Measurements from ENCODE around the gene CRYGC. TPM values are rescaled to one million over a fixed set of nuclear protein-coding genes. Genes with fewer than 3 reads are reported as not detected.

CRYGC gene, protein sequence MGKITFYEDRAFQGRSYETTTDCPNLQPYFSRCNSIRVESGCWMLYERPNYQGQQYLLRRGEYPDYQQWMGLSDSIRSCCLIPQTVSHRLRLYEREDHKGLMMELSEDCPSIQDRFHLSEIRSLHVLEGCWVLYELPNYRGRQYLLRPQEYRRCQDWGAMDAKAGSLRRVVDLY
- not detected for total RNA-seq

DNA sequence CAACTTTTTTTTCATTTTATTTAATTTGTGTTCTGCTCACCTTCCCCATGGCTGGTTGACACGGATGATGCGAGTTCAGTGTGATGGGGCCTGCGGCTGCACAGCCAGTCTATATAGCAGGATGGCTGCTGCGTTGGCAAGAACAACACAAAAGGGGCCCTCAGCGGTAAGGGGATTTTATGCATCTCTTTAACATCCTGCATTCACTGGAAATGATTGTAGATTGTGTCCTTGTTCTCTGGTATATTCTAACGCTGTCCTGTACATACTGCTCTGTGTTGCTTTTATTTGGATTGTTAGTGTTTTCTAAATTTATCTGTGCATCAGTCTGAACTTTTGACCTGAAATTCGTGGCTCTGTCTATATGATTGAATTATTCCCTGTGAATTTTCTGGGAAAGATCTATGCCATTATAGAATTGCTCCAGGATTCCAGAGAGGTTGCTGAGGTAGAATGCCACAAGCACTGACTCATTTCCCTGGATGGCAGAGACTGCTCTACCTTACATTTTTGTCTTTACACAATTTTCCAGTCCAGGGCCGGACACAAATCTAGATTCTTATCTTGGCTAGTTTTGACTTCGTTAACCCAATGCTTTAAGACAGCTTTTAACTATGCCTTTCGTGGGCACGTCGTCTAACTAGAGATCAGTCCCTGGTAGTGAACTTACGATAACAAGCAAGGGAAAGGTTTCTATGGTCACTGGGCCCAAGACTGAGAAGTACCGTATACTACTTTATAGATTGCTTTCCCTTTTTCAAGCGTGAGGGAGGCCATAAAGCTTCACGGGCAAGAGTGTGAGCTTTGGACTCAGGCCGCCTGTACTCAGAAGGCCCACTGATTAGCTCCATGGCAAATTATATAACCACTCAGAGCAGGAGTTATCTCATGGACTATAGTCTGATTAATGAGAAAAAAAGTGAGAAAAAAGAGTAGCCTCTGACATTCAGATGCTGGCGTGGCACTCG is at the start of gene CRYGC:
TSS of gene CRYGC (minus strand) at position 85 of the 968 bp plus-strand sequence. CDS start at position 49, 36 bp downstream.
- TF ChIP-seq, protein P1, sequence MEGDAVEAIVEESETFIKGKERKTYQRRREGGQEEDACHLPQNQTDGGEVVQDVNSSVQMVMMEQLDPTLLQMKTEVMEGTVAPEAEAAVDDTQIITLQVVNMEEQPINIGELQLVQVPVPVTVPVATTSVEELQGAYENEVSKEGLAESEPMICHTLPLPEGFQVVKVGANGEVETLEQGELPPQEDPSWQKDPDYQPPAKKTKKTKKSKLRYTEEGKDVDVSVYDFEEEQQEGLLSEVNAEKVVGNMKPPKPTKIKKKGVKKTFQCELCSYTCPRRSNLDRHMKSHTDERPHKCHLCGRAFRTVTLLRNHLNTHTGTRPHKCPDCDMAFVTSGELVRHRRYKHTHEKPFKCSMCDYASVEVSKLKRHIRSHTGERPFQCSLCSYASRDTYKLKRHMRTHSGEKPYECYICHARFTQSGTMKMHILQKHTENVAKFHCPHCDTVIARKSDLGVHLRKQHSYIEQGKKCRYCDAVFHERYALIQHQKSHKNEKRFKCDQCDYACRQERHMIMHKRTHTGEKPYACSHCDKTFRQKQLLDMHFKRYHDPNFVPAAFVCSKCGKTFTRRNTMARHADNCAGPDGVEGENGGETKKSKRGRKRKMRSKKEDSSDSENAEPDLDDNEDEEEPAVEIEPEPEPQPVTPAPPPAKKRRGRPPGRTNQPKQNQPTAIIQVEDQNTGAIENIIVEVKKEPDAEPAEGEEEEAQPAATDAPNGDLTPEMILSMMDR (IDR thresholded peaks at IDR 0.05; ENCODE audit: low read depth): no peak

DNA sequence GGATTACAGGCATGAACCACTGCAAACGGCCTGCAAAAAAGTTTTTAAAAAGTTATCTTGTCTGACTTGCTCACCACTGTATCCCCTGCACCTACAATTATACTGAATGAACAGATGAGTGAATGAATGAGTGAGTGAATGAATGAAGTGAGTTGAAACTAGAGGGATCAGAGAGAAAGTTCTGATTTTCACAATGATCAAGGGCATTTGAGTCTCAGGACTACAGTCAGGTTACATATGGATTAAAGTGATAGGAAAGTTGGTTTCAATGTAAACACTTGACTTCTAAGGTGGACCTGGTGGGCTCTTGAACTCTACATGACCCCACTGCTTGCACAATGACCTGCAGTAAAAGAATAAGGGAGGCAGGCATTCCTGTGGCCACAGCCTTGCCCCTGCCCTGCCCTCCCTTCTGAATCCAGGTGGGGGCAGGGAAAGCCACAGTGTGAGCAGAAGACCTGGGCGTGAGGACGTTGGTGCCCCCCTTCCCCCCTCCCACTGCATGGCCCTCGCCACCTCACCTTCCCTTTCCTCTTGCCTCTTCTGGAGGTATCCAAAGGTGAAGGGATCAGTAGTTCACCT is 49.5 kb upstream of the CRYGC start:
- TF ChIP-seq, protein P1 (IDR thresholded peaks at IDR 0.05; ENCODE audit: low read depth): no peak

DNA sequence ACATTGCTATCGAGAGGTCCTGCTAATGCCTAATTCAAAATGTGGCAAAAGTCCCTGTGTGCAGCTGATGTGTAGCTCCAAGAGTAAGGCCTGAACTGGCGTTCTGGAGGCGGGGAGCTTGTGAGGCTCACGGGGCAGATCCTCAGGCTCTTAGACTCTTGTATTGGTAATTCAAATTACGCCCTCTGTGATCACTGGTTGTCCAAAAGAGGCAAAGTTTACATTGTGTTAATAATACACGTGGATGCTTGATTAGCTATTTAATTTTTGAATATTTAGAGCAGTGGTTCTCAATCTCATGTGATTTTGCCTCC is 46.2 kb upstream of the CRYGC start:
- TF ChIP-seq, protein P1 (IDR thresholded peaks at IDR 0.05; ENCODE audit: low read depth): no peak

- TF ChIP-seq, protein P1 (IDR thresholded peaks at IDR 0.05; ENCODE audit: low read depth): no peak
Measured at GRCh38 chr2:208175069-208175839, 45.6 kb upstream of the CRYGC start.

GRCh38 chr2:208174144-208174543 is 44.5 kb upstream of the CRYGC start:
- TF ChIP-seq, protein P1 (IDR thresholded peaks at IDR 0.05; ENCODE audit: low read depth): no peak

- TF ChIP-seq, protein P1 (IDR thresholded peaks at IDR 0.05; ENCODE audit: low read depth): no peak
Measured at GRCh38 chr2:208172125-208172524, 42.5 kb upstream of the CRYGC start.
